Measurements from ENCODE around the gene PMEPA1.
A peak's percentile ranks its signal among the peaks of the same experiment; 100 is the strongest.

DNA sequence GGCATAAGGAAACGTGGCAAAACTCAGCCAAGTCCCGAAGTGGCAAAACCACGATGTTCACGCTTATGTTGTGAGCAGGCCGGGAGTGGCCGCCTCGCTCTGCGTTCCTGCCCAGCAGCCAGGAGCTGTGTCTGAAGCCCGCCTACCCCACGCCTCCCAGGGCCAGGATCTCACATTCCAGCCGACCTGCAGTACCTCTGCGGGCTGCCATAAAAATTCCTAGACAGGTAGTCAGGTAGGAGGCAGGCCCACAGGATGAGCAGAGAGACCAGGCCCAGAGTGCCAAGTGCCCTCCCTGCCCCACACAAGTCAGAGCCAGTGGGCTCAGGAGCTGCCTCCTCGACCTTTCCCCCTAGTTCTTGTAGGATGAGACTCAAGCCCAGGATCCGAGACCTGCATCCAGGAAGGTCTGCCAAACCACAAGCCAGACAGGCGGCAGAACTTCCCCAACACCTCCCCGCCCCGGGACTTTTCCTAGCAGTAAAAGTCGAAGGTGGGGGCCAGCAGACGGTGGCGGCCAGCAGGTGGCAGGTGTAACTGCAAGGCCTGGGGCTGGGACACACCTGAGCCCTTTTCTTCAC lies 16.7 kb downstream of the PMEPA1 start:
- no peak for TF ChIP-seq EGR1 (IDR thresholded peaks at IDR 0.05; ENCODE audit: low read depth in 2 of 2)
- no peak for TF ChIP-seq CTCF (IDR thresholded peaks at IDR 0.05; ENCODE audit: low read depth, low read length, missing input control)
- TF ChIP-seq YY1 (IDR thresholded peaks at IDR 0.05): no peak
- TF ChIP-seq, protein P1, sequence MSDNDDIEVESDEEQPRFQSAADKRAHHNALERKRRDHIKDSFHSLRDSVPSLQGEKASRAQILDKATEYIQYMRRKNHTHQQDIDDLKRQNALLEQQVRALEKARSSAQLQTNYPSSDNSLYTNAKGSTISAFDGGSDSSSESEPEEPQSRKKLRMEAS (IDR thresholded peaks at IDR 0.05): no peak
- TF ChIP-seq TAF1 (conservative IDR thresholded peaks at IDR 0.05): no peak
- TF ChIP-seq REST (IDR thresholded peaks at IDR 0.05): no peak
- TF ChIP-seq NR2F2 (IDR thresholded peaks at IDR 0.05): no peak
- TF ChIP-seq JUND (IDR thresholded peaks at IDR 0.05): no peak
- TF ChIP-seq GABPA (IDR thresholded peaks at IDR 0.05 in 1 of 2, conservative IDR thresholded peaks at IDR 0.05 in 1 of 2): no peak
- no peak for TF ChIP-seq RXRA (IDR thresholded peaks at IDR 0.05)
- peak; percentile 31 to 36 for TF ChIP-seq RAD21 (IDR thresholded peaks at IDR 0.05)
- no peak for TF ChIP-seq SP1 (IDR thresholded peaks at IDR 0.05)
- TF ChIP-seq FOXA1 (IDR thresholded peaks at IDR 0.05): no peak
- TF ChIP-seq FOXA2 (IDR thresholded peaks at IDR 0.05): no peak
